ENCODE measurements around the gene C1GALT1C1.

Gene C1GALT1C1

GRCh38 chrX:120585702-120586101, 44.2 kb downstream of the C1GALT1C1 start:
- no peak for DNase-seq (ENCODE audit: low read depth in 1 of 2, low spot score in 1 of 2)

Measured in stimulated activated CD4-positive, alpha-beta T cell treated with anti-CD3 and anti-CD28 coated beads, Interleukin-15, amount 100 ng/mL, for 1 hour (primary cell).